ENCODE measurements around the gene CCNT2.
"Not testable (repeated sequence)": the region's sequence is repeated elsewhere in the genome, so short reads cannot be mapped to it uniquely, and the experiment has no call there.

DNA sequence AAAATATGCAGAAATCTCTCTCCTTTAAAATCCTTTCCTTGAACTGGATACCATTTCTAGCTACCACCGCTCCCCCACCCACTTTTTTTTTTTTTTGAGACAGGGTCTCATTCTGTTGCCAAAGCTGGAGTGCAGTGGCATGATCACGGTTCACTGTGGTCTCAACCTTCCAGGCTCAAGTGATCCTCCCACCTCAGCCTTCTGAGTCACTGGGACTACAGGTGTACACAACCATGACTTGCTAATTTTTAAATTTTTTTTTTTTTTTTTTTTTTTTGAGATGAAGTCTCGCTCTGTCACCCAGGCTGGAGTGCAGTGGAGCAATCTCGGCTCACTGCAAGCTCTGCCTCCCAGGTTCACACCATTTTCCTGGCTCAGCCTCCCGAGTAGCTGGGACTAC is 58.5 kb downstream of the CCNT2 start:
- TF ChIP-seq YY1 (IDR thresholded peaks at IDR 0.05); FOXA2 (IDR thresholded peaks at IDR 0.05); TAF1 (conservative IDR thresholded peaks at IDR 0.05); SP1 (IDR thresholded peaks at IDR 0.05): not testable (repeated sequence)
- TF ChIP-seq, protein P1, sequence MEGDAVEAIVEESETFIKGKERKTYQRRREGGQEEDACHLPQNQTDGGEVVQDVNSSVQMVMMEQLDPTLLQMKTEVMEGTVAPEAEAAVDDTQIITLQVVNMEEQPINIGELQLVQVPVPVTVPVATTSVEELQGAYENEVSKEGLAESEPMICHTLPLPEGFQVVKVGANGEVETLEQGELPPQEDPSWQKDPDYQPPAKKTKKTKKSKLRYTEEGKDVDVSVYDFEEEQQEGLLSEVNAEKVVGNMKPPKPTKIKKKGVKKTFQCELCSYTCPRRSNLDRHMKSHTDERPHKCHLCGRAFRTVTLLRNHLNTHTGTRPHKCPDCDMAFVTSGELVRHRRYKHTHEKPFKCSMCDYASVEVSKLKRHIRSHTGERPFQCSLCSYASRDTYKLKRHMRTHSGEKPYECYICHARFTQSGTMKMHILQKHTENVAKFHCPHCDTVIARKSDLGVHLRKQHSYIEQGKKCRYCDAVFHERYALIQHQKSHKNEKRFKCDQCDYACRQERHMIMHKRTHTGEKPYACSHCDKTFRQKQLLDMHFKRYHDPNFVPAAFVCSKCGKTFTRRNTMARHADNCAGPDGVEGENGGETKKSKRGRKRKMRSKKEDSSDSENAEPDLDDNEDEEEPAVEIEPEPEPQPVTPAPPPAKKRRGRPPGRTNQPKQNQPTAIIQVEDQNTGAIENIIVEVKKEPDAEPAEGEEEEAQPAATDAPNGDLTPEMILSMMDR (IDR thresholded peaks at IDR 0.05; ENCODE audit: low read depth, low read length, missing input control), result not testable (repeated sequence)
- TF ChIP-seq, protein P2, sequence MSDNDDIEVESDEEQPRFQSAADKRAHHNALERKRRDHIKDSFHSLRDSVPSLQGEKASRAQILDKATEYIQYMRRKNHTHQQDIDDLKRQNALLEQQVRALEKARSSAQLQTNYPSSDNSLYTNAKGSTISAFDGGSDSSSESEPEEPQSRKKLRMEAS (IDR thresholded peaks at IDR 0.05), result not testable (repeated sequence)
- TF ChIP-seq, protein P3, sequence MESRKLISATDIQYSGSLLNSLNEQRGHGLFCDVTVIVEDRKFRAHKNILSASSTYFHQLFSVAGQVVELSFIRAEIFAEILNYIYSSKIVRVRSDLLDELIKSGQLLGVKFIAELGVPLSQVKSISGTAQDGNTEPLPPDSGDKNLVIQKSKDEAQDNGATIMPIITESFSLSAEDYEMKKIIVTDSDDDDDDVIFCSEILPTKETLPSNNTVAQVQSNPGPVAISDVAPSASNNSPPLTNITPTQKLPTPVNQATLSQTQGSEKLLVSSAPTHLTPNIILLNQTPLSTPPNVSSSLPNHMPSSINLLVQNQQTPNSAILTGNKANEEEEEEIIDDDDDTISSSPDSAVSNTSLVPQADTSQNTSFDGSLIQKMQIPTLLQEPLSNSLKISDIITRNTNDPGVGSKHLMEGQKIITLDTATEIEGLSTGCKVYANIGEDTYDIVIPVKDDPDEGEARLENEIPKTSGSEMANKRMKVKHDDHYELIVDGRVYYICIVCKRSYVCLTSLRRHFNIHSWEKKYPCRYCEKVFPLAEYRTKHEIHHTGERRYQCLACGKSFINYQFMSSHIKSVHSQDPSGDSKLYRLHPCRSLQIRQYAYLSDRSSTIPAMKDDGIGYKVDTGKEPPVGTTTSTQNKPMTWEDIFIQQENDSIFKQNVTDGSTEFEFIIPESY (IDR thresholded peaks at IDR 0.05), result not testable (repeated sequence)

Measured in liver (tissue), 3 donors.